Umbilical cord (tissue), 2 donors: Measurements from ENCODE around the gene CIAPIN1. TPM values are rescaled to one million over a fixed set of nuclear protein-coding genes. Genes with fewer than 3 reads are reported as not detected.

Experiments
- DNase-seq: peaks from one replicate; pipeline ENCODE4 v3.0.0-alpha.2; 2015; ENCODE audit warnings: low spot score
- total RNA-seq: library from RNA; depleted of rRNA; stranded (reverse); fragments of >200 nt; gene quantifications from one replicate; pipeline ENCODE4 v1.2.3, GENCODE V29; 2014; ENCODE audit warnings: low replicate concordance; ENCODE audit not compliant: insufficient read depth

The CIAPIN1 gene
- total RNA-seq, 1 donor from 2014 or later = 26.0 TPM

GRCh38 chr16:57476546-57477410, 29.6 kb upstream of the CIAPIN1 start:
- no peak for DNase-seq

GRCh38 chr16:57475711-57476339, 28.6 kb upstream of the CIAPIN1 start:
- DNase-seq = peak; percentile 46

DNA sequence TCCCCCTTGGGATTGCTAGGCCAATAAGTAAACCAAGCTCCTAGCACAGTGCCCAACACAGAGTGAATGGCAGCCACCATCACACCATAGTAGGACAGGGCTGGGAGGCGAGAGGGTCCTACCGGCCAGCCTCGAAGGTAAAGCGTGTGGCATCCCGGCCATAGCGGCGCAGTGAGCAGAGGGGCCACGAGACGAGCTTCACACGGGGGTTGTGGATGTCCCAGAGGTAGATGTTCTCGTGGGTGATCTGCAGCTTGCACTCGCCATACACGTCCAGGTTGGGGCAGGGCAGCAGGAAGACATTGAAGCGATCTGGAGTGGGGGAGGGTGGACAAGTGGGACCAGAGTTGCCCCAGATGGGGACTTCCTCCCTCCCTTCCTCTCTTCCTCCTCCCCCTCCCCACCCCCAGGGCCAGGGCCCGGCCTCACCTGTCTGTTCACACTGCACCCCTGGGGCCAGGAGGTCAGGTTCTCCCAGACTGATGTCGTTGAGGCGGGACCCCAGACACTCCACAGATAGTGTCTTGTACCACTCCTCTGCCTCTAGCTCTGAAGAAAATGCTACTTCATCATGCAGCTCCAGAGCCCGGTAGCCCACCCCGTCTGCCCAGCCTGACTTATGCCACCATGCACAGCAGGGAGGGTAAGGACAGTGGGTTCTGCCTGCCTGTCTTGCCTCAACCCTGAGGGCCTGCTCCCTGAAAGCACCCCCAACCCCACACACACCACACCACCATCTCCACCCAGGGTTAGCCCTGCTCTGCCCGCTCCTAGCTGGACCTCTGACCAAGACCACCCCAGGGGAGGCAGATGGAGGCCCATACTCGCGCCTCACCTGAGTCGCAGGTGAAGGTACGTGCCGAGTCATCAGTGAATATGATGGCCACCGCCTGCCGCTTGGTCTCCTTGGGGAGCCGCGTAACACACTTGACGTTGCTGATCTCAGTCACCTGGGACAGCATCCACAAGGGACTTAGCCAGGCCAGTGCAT, 27.8 kb upstream of the CIAPIN1 start:
- no peak for DNase-seq

DNA sequence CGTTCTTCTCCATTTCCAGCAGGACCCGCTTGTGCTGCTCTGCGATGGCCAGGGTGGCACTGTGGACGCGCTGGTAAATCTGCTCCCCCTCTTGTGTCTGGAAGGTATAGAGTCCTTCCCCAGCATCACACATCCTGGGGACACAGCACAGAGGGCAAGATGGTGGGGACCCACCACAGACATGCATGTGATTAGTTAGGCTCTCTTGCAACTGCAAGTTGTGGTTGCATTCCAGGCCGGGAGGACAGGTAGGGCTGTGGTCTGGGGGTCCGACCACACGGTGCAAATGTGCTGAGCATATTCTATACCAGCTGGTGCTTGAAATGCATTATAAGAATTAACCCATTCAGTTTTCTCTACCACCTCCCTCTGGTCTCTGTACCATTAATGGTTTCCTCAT, 26.7 kb upstream of the CIAPIN1 start:
- no peak for DNase-seq

- no peak for DNase-seq
Measured at GRCh38 chr16:57473176-57473840, 26.1 kb upstream of the CIAPIN1 start.

DNA sequence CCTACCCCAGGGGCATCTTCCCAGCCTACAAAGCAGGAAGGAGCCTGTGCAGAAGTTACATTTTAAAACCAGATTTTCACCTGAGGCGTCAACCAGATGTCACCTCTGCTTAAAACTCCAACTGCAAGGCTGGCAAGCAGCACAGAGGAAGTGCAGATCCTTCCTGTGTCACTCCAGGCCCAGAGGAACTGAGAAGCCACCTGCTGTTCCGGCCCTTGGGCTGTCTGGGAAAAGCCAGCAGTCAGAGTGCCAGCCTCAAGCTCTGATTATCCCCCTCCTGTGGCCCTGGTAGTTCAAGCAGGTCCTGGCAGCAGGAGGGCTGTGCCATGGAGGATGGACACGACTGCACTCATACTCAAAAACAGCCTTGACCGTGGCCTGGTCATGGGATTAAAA, 25.5 kb upstream of the CIAPIN1 start:
- no peak for DNase-seq

- DNase-seq = no peak
Measured at GRCh38 chr16:57471852-57472664, 24.9 kb upstream of the CIAPIN1 start.

DNA sequence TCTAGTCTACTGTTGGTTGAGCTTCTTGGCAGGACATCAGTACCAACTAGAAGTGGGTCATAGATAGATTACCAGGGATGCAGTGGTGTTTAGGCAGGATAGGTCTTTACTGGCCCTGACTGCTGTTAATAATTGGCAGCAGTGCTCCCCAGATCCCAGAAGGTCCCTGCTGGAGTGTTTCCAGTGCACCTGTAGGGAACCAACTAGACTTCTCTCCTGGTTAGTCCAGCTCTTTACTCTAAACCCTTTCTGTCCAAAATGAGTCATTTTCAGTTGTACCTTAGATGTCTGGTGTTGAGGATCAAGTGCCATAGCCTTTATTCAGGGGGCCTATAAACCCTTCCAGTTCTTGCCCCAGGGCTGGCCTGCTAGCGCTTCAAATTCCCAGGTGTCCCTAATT, 24.0 kb upstream of the CIAPIN1 start:
- no peak for DNase-seq

DNA sequence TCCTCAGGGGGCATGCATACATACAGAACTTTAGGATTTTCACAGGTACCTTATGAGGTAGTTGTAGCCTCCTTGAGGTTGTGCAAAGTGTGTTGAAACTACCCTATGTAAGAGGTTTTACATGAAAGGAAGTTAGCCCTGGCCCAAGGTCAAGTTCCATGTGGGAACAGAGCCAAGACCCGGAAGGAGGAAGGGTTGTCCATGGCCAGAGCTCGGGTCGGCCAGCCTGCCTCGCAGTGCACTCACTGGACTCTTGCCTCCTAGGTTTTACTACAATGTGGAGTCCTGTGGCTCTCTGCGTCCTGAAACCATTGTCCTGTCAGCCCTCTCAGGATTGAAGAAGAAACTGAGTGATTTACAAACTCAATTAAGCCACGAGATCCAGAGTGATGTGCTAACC, 23.5 kb upstream of the CIAPIN1 start:
- DNase-seq = no peak

DNA sequence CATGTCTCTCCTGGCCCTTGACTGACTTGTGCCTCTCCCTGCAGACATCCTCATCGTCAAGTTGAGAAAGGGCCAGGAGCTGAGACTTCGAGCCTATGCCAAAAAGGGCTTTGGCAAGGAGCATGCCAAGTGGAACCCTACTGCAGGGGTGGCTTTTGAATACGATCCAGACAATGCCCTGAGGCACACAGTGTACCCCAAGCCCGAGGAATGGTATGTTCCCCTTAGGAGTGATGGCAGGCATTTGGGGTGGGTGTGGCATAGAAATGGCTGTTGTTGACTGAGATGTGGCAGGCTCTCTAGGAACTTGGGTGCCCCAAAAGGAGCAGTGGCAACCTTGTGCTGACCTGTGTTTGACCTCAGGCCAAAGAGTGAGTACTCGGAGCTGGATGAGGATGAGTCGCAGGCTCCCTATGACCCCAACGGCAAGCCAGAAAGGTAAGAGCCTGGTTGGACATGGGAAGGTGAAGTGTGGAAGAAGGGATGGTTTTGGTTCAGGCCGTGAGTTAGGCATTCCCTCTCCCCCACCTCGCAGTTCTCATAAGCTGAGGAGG, 22.8 kb upstream of the CIAPIN1 start:
- no peak for DNase-seq

- DNase-seq = no peak
Measured at GRCh38 chr16:57469046-57469445, 21.9 kb upstream of the CIAPIN1 start.

- no peak for DNase-seq
Measured at GRCh38 chr16:57468346-57468745, 21.2 kb upstream of the CIAPIN1 start.

DNA sequence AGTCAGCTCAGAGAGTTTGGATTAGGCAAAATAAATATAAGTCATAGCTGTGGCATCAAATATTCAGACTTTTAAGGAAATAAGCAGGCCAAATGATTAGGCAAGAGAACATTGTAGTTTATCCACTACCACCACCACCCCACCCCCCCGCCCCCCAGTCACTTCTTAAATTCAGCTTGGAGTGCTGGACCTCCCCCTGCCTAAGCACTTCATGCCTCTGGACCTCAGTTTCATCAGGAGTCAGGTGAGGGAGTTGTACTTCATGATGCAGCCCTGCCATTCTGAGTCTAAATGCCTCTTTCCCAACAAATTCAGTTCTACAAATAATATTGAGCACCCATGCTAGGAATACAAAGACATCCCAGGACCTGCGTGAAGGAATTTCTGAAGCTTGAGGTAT, 17.3 kb upstream of the CIAPIN1 start:
- DNase-seq = no peak

- DNase-seq = no peak
Measured at GRCh38 chr16:57462978-57463362, 15.8 kb upstream of the CIAPIN1 start.

DNA sequence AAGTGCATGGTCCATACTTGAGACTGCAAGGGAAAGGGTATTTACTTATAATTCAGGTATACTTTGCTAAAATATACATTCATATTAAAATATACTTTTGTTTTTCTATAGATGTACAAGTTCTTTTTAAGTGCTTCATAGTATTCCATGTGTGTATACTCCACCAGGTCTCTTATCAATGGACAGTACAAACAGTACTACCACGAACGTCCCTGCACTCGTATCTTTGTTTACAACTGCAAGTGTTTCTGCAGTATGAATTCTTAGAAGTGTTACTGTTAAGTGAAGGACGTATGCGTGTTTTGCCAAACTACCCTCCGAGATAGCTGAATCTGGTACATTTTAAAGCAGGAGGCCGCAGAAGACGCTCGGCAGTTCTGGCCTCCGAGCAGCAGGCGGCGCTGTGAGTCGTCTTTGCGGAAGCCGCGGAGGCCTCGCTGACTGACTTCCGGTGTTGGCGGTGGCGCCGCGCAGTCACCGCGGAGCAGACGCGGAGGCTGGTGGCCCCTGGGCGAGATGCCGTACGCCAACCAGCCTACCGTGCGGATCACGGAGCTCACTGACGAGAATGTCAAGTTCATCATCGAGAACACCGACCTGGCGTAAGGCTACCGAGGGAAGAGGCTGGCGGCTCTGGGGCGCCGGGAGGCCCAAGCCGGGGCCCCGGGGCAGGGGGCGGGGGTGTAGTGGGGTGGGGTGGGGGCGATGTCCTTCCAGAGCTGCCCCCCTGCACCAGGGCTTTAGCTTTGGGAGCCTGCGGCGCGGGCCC, 15.2 kb upstream of the CIAPIN1 start, which contains the start of gene POLR2C:
Gene POLR2C, plus strand, starts transcription at position 471 of the 769 bp plus-strand sequence. Its CDS starts 46 bp downstream, at position 517.
- DNase-seq = peak; percentile 84

DNA sequence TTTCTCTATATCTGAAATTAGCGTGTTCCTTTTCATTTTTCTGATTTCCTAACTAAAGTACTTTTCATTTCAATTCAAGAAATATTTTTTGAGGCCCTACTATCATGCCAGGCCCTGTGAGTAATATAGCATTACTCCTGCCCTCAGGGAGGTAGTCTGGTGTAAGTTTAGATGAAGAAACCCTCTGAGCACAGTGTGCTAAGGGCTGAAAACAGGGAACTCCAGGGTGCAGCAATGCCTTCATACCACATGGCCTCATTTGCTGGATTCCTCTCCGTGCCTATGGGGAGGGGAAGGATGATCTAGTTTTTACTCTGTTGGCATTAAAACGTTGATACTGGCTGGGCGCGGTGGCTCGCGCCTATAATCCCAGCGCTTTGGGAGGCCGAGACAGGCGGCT, 4.8 kb upstream of the CIAPIN1 start:
- DNase-seq = no peak

- DNase-seq = no peak
Measured at GRCh38 chr16:57446531-57447185, 527 bp downstream of the CIAPIN1 start.

- no peak for DNase-seq
Measured at GRCh38 chr16:57445510-57445909, 1.7 kb downstream of the CIAPIN1 start.

- DNase-seq = no peak
Measured at GRCh38 chr16:57444711-57445110, 2.5 kb downstream of the CIAPIN1 start.
